ENCODE data around the gene SCUBE1.

GRCh38 chr22:43364169-43364435, 20.9 kb upstream of the SCUBE1 start:
- TF ChIP-seq EZH2 (IDR thresholded peaks at IDR 0.05; ENCODE audit: borderline replicate concordance) (no peak), CTCF (IDR thresholded peaks at IDR 0.05; ENCODE audit: poor library complexity) (no peak), EZH2phosphoT487 (IDR thresholded peaks at IDR 0.05; ENCODE audit: low read depth, severe bottlenecking, unreplicated experiment) (no peak)
